WTC11 (cell line): Measurements from ENCODE around the gene RSRC1. TPM values are rescaled to one million over a fixed set of nuclear protein-coding genes. Genes with fewer than 3 reads are reported as not detected.

Experiments used
- ATAC-seq: fragments of 200-7000 bp; cut with Tn5 transposase; 2 replicates; pipeline ENCODE4 v1.10.0; 2021; ENCODE audit warnings: mild to moderate bottlenecking, moderate library complexity
- CTCF ChIA-PET: fragments of 300-600 bp; sonication (Branson Sonifier 250); formaldehyde crosslinking; loops from one replicate; lab custom pipeline; 2021; ENCODE audit warnings: antibody characterized with exemption; lab: Charles Lee
- POLR2A ChIA-PET: fragments of 350-600 bp; sonication (Branson Sonifier 250); formaldehyde crosslinking; loops from one replicate; lab custom pipeline; 2021; ENCODE audit warnings: antibody characterized with exemption; lab: Charles Lee
- DNase-seq: peaks from one replicate; pipeline ENCODE4 v3.0.0; 2021; ENCODE audit warnings: low spot score
- H3K27ac Mint-ChIP-seq: 2 replicates; pipeline ENCODE4 v1.8.0; 2021; ENCODE audit warnings: mixed read lengths
- H3K27me3 Mint-ChIP-seq: 2 replicates; pipeline ENCODE4 v1.8.0; 2021; ENCODE audit warnings: low read depth, mild to moderate bottlenecking, moderate library complexity, mixed read lengths
- H3K36me3 Mint-ChIP-seq: 2 replicates; pipeline ENCODE4 v1.8.0; 2021; ENCODE audit warnings: mixed read lengths
- H3K4me1 Mint-ChIP-seq: 2 replicates; pipeline ENCODE4 v1.8.0; 2022; ENCODE audit warnings: mixed read lengths
- H3K4me3 Mint-ChIP-seq: 2 replicates; pipeline ENCODE4 v1.8.0; 2021; ENCODE audit warnings: mild to moderate bottlenecking, moderate library complexity, mixed read lengths
- H3K9me3 Mint-ChIP-seq: 2 replicates; pipeline ENCODE4 v1.8.0; 2021; ENCODE audit warnings: mixed read lengths
- ARID4B ChIP-seq: sonication (generic); formaldehyde crosslinking; IDR thresholded peaks from 2 replicates; pipeline ENCODE4 v1.8.0; 2023; ENCODE audit warnings: missing genetic modification reagents, mild to moderate bottlenecking, borderline replicate concordance
- E2F4 ChIP-seq: sonication (generic); formaldehyde crosslinking; IDR thresholded peaks from 2 replicates; pipeline ENCODE4 v1.8.1; 2022; ENCODE audit warnings: low read depth, mild to moderate bottlenecking, moderate library complexity, missing genetic modification reagents, borderline replicate concordance
- GTF2I ChIP-seq: fragments of 250-450 bp; sonication (Bioruptor Pico); conservative IDR thresholded peaks from 2 replicates; pipeline ENCODE4 v1.4.0; 2021; ENCODE audit warnings: mild to moderate bottlenecking
- HMGA2 ChIP-seq: fragments of 250-450 bp; sonication (Bioruptor Pico); IDR thresholded peaks from 2 replicates; pipeline ENCODE4 v1.4.0; 2021; ENCODE audit warnings: mild to moderate bottlenecking, moderate library complexity
- KAT7 ChIP-seq: sonication (generic); formaldehyde crosslinking; IDR thresholded peaks from 2 replicates; pipeline ENCODE4 v1.8.1; 2023; ENCODE audit warnings: missing genetic modification reagents, mild to moderate bottlenecking, borderline replicate concordance
- MLX ChIP-seq: sonication (generic); formaldehyde crosslinking; IDR thresholded peaks from 2 replicates; pipeline ENCODE4 v1.8.1; 2023; ENCODE audit warnings: mild to moderate bottlenecking, missing genetic modification reagents, moderate library complexity
- NFATC4 ChIP-seq: fragments of 250-450 bp; sonication (Bioruptor Pico); IDR thresholded peaks from 2 replicates; pipeline ENCODE4 v1.9.0; 2021; ENCODE audit warnings: mild to moderate bottlenecking
- NR1H2 ChIP-seq: sonication (generic); formaldehyde crosslinking; IDR thresholded peaks from 2 replicates; pipeline ENCODE4 v1.9.0; 2021; ENCODE audit warnings: mild to moderate bottlenecking, moderate library complexity, missing genetic modification reagents
- PREB ChIP-seq: sonication (generic); formaldehyde crosslinking; IDR thresholded peaks from 2 replicates; pipeline ENCODE4 v1.8.1; 2022; ENCODE audit warnings: mild to moderate bottlenecking, missing genetic modification reagents, moderate library complexity, borderline replicate concordance
- TEAD1 ChIP-seq: sonication (generic); formaldehyde crosslinking; IDR thresholded peaks from 2 replicates; pipeline ENCODE4 v1.8.0; 2022; ENCODE audit warnings: mild to moderate bottlenecking, missing genetic modification reagents
- TEAD4 ChIP-seq: sonication (generic); formaldehyde crosslinking; IDR thresholded peaks from 2 replicates; pipeline ENCODE4 v1.8.0; 2022; ENCODE audit warnings: mild to moderate bottlenecking, missing genetic modification reagents
- USF2 ChIP-seq: sonication (generic); formaldehyde crosslinking; IDR thresholded peaks from 2 replicates; pipeline ENCODE4 v1.8.1; 2023; ENCODE audit warnings: mild to moderate bottlenecking, missing genetic modification reagents, moderate library complexity
- ZNF121 ChIP-seq: sonication (generic); formaldehyde crosslinking; IDR thresholded peaks from 2 replicates; pipeline ENCODE4 v1.8.0; 2023; ENCODE audit warnings: missing genetic modification reagents
- ZNF138 ChIP-seq: sonication (generic); formaldehyde crosslinking; conservative IDR thresholded peaks from 2 replicates; pipeline ENCODE4 v1.8.1; 2022; ENCODE audit warnings: mild to moderate bottlenecking, moderate library complexity, missing genetic modification reagents
- ZNF232 ChIP-seq: sonication (generic); formaldehyde crosslinking; IDR thresholded peaks from 2 replicates; pipeline ENCODE4 v1.8.0; 2022; ENCODE audit warnings: mild to moderate bottlenecking, missing genetic modification reagents
- ZNF416 ChIP-seq: fragments of 250-450 bp; sonication (Bioruptor Pico); IDR thresholded peaks from 2 replicates; pipeline ENCODE4 v1.9.0; 2021; ENCODE audit warnings: mild to moderate bottlenecking, inconsistent platforms
- total RNA-seq: library from RNA; stranded (reverse); gene quantifications from 3 replicates; pipeline ENCODE4 v1.2.3, GENCODE V29; 2021
- TF ChIP-seq, protein P1 (sequence below): sonication (generic); formaldehyde crosslinking; IDR thresholded peaks from 2 replicates; pipeline ENCODE4 v1.8.0; 2022; ENCODE audit warnings: missing genetic modification reagents

Gene RSRC1
- total RNA-seq, 1 experiment from 2014 or later = 21.3 TPM

DNA sequence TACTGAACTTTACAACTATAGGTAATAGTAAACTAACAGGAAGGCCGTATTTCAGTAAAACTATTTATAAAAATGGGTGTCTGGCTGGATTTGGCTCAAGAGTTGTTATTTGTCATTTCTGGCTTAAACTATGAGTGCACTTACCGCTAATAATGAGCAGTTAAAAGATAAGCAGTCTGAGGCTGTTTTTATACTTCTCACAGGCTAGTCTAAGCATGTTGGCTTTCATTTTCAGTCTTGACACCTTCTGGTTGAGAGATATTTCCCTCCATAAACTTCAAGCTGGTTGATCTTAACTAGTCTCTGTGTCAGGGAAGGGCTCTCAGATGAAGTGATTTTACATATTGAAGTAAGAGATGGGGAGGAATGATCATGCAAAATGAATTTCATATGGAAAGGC, 96.1 kb downstream of the RSRC1 start:
- H3K36me3 Mint-ChIP-seq = peaks cover 8% of the 10 kb centered on the region
- CTCF ChIA-PET = no interaction called here
- TF ChIP-seq ZNF416 (CRISPR knock-in tag) (no peak), TEAD4 (CRISPR knock-in tag) (no peak), ARID4B (CRISPR knock-in tag) (no peak), MLX (CRISPR knock-in tag) (no peak), GTF2I (CRISPR knock-in tag) (no peak), E2F4 (CRISPR knock-in tag) (no peak), ZNF121 (CRISPR knock-in tag) (no peak), KAT7 (CRISPR knock-in tag) (no peak), HMGA2 (CRISPR knock-in tag) (no peak), USF2 (CRISPR knock-in tag) (no peak), TEAD1 (no peak), PREB (CRISPR knock-in tag) (no peak), ZNF138 (no peak), ZNF232 (CRISPR knock-in tag) (no peak), NFATC4 (CRISPR knock-in tag) (no peak), NR1H2 (CRISPR knock-in tag) (no peak)
- TF ChIP-seq, protein P1, sequence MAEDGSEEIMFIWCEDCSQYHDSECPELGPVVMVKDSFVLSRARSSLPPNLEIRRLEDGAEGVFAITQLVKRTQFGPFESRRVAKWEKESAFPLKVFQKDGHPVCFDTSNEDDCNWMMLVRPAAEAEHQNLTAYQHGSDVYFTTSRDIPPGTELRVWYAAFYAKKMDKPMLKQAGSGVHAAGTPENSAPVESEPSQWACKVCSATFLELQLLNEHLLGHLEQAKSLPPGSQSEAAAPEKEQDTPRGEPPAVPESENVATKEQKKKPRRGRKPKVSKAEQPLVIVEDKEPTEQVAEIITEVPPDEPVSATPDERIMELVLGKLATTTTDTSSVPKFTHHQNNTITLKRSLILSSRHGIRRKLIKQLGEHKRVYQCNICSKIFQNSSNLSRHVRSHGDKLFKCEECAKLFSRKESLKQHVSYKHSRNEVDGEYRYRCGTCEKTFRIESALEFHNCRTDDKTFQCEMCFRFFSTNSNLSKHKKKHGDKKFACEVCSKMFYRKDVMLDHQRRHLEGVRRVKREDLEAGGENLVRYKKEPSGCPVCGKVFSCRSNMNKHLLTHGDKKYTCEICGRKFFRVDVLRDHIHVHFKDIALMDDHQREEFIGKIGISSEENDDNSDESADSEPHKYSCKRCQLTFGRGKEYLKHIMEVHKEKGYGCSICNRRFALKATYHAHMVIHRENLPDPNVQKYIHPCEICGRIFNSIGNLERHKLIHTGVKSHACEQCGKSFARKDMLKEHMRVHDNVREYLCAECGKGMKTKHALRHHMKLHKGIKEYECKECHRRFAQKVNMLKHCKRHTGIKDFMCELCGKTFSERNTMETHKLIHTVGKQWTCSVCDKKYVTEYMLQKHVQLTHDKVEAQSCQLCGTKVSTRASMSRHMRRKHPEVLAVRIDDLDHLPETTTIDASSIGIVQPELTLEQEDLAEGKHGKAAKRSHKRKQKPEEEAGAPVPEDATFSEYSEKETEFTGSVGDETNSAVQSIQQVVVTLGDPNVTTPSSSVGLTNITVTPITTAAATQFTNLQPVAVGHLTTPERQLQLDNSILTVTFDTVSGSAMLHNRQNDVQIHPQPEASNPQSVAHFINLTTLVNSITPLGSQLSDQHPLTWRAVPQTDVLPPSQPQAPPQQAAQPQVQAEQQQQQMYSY = no peak
- peaks cover 9% of the 10 kb centered on the region for H3K9me3 Mint-ChIP-seq
- POLR2A ChIA-PET = no interaction called here
- no peaks in the 10 kb centered on the region for H3K27me3 Mint-ChIP-seq
- H3K4me1 Mint-ChIP-seq = no peaks in the 10 kb centered on the region
- DNase-seq (no peak), ATAC-seq (no peak)
- no peak overlapping the region for H3K4me3 Mint-ChIP-seq
- no peak overlapping the region for H3K27ac Mint-ChIP-seq
